ENCODE results near the gene MAPK8.

The MAPK8 gene

DNA sequence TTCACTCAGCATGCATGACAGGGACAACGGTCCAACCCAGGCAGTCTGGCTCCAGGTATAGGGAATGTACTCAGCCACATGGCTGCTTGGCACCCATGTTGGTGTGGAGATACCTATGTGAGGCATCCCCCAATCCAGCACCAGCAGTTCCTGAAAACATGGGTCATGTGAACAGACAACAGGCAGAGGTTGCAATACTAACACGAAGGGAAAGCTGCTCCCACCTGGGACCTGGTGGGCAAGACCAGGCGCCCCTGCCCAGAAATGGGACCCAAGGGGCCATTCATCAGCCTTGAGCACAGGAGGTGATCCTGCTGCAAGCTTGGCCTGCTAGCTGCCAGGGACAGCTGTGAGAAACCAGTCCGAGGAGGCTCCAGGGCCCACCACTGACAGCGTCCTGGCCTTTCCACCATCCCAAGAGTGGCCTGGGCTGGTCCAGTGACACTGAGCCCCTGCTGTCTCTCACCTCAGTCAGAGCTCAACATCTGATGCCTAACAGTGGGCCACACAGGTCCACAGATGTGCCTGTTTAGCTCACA, 156.1 kb downstream of the MAPK8 start:
- no peak for DNase-seq (ENCODE audit: low read depth in 2 of 2)

DNA sequence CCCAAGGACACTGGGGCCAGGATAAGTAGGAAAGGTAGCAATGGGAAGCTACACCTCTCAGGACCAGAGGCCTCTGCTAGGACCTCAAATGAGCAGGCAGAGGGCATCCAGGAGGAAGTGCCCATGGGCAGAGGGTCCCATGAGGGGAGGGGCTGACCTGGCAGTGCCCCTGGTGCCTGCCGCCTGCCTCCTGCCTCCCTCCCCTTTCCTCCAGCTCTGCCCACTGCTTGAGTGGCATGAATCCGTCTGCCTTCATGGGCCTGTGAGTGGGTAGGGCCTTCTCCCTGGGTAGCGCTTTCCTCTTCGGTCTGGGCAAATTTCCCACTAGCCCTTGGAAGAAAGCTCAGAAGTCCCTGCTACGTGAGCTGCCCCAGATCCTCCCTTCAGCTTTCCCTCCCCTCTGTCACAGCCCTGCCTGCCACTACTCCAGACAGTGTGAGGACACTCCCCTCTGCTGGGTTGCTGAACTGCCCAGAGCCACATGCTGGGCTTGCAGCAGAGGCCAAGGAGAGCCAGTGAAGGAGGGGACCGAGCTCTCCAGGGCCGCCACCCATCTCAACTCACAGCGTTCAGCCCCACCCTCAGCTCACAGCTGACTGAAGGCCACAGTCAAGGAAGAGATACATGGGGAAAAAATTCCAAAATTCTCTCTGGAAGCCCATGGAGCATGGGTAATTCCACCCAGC, 157.0 kb downstream of the MAPK8 start:
- DNase-seq (ENCODE audit: low read depth in 2 of 2), result no peak

DNA sequence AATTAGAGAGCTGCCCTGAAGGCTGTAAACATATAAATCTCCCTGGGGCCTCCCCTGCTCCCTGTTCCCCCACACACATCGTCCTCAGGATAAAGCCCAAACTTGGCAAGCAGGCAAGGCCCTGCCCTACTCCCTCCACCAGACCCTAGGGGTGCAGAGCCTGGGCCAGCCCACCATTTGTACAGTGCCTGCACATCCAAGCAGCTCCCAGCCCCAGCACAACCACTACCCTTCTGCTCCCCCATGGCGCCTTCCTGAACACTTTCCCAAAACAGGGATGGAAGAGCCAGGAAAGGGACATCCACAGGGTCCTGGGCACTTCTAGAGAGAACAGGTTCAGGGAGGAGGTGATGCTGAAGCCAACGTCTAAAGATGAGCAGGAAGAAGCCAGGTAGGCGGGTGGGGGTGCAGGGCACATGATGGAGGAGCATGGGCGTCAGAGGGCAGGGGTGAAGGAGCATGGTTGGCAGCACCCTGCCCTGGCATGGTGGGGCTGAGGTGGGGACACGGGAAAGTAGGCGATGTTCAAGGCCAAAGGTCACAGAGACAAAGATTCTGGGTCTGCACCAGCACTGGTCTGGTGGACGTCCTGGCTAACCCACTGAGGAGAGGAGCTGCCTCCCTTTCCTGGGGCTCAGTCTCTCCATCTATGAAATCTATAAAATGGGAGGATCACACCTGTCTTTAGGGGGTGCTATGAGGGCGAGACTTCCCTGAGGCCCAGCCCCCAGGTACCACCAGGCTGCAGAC, 157.8 kb downstream of the MAPK8 start:
- DNase-seq (ENCODE audit: low read depth in 2 of 2), result no peak

DNA sequence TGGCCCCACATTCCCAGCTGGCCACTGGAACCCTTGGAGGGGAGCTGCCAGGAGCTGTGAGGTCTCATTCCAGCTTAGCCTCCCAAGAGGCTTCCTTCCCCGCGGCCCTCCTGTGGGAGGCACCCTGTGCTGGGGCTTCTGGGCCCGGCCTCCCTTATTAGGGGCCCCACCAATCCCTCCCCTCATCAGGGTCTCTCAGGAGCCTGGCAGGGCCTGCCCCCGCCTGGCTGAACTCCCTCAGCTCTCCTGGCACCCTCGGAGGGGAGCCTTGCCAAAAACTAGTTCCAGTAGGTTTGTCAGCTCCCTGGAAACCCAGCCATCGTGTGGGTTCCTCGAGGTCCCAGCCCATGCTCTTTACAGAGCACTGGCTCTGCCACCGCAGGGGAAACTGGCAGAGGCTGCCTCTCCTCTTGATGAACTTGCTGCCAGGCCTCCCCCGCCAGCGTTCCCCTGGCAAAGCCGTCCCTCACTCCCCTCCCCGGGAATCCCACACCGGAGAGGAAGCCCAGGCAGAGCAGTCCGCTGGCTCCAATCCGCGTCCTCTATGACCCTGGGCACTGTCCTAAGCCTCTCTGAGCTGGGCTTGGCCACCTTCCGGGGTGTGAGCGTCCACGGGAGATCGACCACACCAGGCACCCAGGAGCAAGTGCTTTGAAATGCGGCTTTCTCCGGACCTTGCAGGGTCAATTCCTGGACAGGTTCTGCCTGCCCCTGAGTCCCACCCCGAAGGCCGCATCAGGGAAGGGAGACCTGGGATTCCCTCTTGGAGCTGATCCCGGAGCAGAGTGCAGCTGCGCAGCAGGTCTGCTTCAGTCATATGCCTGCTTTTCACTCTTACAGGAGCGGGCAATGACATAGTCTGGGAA, 158.6 kb downstream of the MAPK8 start:
- DNase-seq (ENCODE audit: low read depth in 2 of 2), result no peak

DNA sequence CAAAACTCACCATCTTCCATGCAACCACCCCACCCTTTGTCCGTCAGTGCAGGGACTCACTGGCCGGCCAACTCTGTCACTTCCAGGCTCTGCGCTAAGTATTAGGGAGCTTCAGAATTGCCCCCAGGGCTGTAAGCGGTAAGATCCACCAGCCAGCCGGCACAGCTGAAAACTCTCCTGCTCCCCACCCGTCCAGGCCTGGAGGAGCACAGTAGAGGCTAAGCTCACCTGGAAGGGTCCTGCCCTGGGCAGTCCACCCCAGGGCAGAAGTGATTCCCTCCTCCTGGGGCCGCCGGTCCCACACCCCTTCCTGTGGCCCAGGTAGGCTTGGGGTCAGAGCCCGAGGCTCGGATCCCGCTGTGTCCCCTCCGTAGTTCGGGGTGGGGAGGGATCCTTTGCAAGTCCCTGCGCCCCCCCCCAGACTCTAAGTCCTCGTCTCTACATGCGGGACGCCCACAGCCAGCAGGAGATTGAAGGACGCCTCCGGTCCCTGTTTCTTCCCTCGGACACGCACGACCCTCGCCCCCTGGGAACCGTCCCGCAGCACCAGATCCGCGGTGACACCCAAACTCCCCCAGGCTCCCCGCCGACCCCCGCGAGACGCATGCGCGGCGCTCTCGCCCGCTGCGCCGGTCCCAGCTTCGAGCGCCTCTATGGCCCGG, 159.5 kb downstream of the MAPK8 start:
- DNase-seq (ENCODE audit: low read depth in 2 of 2), result no peak

DNA sequence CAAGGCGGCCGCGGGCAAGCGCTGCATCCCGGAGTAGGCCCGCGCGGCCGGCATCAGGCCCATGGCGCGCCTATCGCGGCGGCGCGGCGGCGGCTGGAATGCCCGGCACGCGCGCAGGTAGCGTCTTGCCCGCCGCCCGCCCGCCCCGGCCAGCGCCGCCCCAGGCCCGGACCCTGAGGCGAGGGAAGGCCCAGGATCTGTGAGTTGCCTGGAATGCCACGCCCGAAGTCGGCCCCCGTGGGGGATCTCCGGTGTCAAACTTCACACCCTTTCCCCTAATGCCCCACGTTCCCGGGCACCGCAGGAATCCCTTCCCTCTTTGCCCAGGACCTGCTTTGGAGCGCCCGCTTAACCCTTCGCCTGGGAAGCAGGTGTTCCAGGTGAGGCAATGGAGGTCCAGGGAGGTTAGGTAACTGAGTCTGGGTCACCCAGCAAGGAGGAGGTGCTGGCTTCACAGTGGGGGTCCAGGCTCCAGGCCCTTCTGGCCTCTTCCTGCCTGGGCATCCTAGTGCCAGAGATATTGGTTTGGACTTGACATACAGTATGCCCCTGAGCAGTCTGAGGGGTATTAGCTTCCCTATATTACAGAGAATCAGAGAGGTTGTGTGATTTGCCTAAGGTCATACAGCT, 160.2 kb downstream of the MAPK8 start:
- DNase-seq (ENCODE audit: low read depth in 2 of 2), result no peak

DNA sequence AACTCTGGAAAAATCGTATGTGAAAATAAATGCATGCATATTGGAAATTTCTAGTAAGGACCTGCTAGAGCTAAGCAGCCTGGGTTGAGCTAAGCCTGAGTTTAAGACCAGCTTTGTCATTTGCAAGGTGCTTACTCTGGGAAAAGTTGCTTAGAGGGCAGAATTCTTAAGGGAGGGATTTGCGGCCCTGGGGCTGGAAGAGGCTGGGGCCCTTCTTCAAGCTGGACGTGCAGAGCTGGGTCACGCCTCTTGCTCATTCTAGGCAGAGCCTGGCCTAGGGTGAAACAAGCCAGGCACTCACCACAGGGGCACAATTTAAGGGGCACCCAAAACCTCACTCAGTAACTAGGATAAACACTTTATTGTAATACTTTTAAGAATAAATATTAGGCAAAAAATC, 161.2 kb downstream of the MAPK8 start:
- DNase-seq (ENCODE audit: low read depth in 2 of 2), result no peak

DNA sequence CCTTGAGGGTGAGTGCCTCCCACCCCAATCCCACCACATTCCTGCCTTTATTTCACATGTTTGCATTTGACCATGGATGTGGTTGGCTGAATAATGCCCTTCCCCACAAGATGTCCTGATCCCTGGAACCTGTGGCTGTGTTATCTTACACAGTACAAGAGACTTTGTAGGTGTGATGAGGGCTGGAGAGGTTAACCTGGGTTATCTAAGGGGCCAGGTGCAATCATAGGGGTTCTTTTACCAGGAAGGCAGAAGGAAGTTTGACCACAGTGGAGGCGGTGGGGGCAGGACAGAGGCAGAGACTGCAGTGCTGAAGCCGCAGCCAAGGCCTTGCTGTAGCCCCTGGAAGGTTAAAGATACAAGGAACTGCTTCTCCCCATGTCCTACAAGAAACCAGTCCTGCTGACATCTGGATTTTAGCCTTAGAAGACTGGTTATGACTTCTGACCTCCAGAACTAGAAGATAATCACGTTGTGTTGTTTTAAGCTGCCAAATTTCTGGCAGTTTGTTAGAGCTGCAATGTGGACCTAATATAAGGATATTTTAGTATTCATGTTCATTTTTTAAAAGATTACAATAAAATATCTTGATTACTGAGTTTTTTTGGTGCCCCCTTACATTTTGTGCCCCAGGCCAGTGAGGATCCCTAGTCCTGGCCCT, 161.8 kb downstream of the MAPK8 start:
- no peak for DNase-seq (ENCODE audit: low read depth in 2 of 2)

DNA sequence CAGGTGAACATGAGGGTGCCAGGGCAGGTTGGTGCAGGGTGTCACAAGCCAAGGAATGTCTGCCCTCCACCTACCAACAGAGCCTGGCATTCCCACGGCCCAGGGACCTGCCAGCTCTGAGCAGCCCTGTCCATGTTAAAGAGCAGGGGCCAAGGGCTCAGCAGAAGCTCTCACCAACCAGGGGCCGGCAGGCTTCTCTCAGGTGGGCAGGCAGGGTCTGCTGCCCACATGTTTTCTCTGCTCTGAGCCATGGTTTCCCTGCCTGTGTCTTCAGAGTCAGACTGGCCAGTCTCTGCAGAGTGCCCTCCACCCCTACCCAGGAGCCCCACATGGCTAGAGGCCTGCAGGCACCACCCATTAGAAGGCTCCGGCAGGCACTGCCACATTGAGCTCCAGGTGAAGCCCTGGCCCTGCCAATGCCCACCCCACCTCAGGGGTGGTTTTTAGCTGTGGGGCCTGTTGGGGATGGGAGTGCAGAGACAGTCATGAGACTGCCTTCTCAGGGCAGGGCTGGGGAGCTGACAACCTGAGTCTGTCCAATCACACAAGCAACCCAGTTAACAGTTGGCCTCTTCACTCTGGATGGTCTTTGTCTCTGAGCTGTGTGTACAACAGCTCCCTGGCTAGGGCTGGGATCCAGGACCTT, 162.5 kb downstream of the MAPK8 start:
- DNase-seq (ENCODE audit: low read depth in 2 of 2), result no peak

DNA sequence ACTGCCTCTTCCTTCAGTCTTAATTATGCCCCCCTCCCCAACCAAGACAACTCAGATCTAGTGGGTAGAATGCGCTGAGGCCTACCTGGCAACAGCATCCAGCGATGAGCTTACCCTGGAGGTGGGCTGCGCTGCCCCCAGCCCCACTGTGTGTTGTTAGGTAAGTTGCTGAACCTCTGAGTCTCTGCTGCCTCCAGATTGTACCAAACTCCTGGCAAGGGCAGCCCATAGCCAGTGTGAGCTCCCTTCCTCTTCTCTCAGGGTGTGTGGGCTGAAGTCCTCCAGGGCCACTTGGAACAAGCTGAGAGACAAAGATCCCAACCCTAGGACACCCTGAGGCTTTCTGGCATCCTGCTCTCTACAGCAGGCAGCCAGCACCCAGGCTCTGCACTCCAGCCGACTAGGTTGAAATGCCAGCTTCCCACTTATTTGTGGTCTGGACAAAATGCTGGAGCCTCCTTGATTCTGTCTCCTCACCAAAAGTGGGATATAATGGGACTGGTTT, 163.1 kb downstream of the MAPK8 start:
- DNase-seq (ENCODE audit: low read depth in 2 of 2), result no peak

DNA sequence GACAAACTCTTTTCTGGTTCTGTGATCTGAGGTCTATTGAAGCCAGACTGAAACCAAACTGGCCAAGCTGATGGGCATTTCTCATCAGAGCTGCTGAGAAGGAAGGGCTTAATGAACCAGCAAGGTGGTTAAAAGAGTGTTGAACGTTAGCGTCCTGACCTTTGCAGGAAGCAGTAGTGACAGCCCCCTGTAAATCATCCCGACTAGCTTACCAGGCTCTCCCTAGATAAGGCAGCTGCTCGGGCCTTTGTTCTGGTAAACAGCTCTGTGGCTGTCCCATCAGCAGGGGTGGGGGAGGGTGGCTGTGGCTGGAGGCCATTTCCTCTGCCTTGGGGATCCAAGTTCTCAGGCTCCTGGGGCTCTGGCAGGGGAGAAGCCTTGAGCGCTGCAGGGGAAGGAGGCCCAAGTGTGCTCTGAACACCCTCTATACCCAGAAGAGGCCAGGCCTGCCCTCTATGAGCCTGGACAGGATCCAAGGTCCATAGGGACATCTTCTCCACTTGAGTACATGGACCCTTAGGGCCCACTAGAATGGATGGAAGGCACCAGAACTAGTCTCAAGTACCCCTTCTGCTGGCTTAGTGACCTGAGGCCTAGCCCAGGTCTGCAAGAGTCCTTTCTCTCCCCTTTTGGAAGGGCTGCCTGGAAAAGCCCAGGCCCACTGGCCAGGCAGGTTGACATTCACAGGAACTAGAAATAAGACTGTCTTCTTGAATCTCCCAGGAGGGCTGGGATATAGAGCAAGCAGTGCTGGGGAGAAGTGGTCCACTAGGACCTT, 163.8 kb downstream of the MAPK8 start:
- no peak for DNase-seq (ENCODE audit: low read depth in 2 of 2)

DNA sequence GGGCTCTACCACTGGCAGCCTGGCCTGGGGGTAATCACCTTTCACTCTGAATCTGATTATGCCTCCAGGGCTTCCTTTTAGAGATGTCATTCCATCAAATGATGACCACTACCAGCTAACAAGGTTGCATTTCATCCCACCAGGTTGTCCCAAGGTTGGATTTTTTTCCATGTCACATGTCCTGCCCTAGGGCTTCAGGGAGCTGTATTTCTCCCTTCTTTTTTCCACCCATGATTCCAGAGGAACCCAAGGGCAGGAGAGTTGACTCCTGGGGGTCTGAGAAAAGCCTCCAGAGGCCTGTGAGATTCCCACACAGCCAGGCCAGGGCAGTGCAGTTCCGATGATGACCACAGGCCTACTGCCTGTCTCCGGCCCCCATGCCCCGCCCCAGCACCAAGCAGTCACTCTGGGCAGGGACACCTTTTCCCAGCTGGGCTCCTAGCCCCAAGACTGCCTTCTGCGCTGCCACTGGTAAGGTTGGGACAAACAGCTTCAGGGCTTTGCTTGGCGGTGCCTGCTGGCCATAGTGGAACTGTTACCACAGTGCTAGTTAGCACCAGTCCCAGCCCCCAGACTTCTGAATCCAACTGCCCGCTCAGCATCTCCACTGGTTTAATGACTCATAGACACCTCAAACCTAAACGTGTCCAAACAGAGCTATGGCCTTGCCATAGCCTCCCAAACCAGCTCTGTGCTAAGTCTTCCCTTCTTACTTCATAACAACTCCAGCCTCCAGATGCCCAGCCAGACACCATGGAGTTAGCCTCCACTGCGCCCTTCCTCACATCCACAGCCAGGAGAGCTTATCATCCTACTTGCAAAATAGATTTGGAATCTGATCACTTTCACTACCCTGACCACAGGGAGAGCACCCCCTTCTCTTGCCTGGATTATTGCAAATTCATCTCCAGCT, 164.7 kb downstream of the MAPK8 start:
- no peak for DNase-seq (ENCODE audit: low read depth in 2 of 2)

DNA sequence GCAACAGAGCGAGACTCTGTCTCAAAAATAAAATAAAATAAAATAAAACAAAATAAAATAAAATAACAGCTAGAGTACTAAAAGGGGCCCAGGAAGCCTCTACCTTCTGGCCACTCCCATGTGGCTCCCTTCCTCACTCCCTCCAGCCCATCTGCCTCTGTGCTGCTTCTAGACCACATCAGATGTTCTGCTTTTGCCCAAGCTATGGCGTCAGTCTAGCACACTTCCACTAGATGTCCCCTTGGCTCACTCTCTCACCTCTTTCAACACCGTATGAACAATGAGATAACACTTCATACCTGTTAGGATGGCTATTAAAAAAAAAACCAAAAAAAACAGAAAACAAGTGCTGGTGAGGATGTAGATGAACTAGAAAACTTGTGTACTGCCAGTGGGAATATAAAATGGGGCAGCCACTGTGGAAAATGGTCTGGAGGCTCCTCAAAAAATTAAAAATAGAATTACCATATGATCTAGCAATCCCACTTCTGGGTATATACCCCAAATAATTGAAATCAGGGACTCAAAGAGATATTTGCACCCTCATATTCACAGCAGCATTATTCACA, 166.1 kb downstream of the MAPK8 start:
- no peak for DNase-seq (ENCODE audit: low read depth in 2 of 2)

DNA sequence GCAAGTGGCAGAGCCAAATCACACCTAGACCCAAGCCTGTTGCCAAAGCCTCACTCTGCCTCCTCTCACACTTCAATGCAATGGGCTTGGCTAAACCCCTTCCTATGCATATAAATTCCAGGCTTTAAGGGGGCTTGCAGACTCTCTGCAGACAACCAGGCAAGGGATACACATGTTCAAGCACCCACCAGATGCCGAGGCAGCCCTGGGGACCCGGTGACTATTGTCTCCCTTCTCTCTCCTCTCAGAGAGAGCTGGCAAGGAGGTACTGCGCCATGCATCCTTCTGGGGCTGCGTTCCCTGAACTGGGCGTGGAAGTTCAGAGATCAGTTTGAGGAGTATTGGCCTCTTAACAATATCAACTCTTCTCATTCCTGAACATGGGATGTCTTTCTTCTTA, 167.2 kb downstream of the MAPK8 start:
- no peak for DNase-seq (ENCODE audit: low read depth in 2 of 2)

DNA sequence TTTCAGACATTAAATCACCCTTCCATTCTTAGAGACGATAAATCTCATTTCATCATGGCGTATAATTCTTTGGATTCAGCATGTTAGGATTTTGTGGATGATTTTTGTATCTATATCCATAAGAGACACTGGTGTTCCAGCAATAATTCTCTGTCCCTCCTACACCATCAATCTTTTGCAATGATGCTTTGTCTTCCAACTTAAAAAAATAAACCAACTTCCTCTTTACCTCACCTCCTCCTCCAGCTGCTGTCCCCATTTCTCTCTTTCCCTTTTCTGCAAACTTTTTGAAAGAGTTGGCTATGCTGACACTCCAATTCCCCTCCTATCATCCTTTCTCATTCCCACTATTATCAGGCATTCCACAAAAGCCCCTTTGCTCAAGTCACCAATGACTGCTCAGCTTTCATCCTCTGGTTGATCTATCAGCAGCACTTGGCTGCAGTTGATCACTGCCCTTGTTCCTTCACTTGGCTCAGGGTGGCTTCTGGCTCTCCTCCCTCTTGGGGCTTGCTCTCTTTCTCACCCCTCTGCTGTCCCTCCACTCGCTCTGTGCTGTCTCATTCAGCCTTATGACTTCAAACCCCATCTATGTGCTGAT, 168.4 kb downstream of the MAPK8 start:
- no peak for DNase-seq (ENCODE audit: low read depth in 2 of 2)

DNA sequence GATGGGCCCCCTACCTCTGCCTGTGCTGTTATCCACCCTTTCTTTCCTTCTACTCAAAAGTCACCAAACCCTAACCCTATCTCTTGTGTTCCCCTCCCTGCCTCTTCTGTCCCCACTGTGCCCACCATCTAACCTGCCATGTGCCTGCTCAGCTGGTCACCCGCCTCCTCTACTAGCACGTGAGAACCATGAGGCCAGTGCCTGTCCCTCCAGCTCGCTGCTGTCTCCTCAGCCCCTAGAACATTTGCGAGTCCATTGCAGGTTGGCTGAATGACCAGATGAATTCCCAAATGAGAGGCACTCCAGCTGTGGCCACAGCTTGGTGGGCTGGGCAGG, 169.4 kb downstream of the MAPK8 start:
- DNase-seq (ENCODE audit: low read depth in 2 of 2), result no peak

DNA sequence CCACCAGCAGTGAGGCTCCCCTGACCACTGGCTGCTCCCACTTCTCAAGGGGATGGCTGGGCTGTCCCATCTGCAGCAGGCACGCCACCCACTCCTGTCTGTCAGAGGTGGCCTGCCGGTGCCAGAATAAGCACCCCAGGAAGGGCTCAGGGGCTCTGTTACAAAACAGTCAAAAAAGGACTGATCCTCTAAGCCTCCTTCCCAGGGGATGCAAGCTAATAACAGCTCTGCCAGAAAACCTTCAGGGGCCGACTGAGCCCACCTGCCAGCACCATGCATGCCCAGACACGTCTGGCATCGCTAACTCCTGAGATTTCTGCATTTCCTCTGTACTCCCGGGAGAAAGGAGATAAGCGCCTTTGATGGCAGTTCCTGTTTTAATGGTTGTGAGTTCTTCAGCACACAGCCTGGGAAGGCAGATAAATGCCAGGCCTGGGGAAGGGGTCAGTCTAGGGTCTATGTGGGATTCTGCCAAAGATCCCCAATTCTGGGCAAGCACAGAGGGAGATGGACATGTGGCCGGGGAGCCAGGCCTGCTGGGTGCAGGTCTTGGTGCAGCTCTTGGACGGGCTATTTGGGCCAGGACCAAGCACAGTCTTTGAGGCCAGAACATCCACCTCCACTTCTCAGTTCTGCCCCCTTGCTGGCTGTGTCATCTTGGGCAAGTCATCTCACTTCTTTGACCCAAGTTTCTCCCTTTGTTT, 170.0 kb downstream of the MAPK8 start:
- DNase-seq (ENCODE audit: low read depth in 2 of 2), result no peak

Data from activated CD8-positive, alpha-beta memory T cell treated with anti-CD3 and anti-CD28 coated beads for 4 hours (primary cell).